ENCODE results near the gene PDE4D.

Gene PDE4D

GRCh38 chr5:59428391-59428790 is 465.1 kb downstream of the PDE4D start:
- no peak overlapping the region for H3K4me3 ChIP-seq
- TF ChIP-seq, protein P1, sequence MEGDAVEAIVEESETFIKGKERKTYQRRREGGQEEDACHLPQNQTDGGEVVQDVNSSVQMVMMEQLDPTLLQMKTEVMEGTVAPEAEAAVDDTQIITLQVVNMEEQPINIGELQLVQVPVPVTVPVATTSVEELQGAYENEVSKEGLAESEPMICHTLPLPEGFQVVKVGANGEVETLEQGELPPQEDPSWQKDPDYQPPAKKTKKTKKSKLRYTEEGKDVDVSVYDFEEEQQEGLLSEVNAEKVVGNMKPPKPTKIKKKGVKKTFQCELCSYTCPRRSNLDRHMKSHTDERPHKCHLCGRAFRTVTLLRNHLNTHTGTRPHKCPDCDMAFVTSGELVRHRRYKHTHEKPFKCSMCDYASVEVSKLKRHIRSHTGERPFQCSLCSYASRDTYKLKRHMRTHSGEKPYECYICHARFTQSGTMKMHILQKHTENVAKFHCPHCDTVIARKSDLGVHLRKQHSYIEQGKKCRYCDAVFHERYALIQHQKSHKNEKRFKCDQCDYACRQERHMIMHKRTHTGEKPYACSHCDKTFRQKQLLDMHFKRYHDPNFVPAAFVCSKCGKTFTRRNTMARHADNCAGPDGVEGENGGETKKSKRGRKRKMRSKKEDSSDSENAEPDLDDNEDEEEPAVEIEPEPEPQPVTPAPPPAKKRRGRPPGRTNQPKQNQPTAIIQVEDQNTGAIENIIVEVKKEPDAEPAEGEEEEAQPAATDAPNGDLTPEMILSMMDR (IDR thresholded peaks at IDR 0.05), result no peak
- no peaks in the 10 kb centered on the region for H3K27me3 ChIP-seq
- no peaks in the 10 kb centered on the region for H3K36me3 ChIP-seq
- intact Hi-C loops (cut with DNase I; ENCODE audit: low total_unique reads), result no loop called here
- DNase-seq, result no peak
- no peaks in the 10 kb centered on the region for H3K9me3 ChIP-seq
- H3K4me1 ChIP-seq, result no peaks in the 10 kb centered on the region
- no peak overlapping the region for H3K27ac ChIP-seq

GRCh38 chr5:59424515-59424914 is 469.0 kb downstream of the PDE4D start:
- Histone ChIP-seq H3K9me3 (no peaks in the 10 kb centered on the region), H3K4me3 (no peak overlapping the region), H3K27me3 (no peaks in the 10 kb centered on the region), H3K27ac (no peak overlapping the region), H3K36me3 (no peaks in the 10 kb centered on the region), H3K4me1 (no peaks in the 10 kb centered on the region)
- DNase-seq, result no peak
- TF ChIP-seq, protein P1 (IDR thresholded peaks at IDR 0.05), result no peak
- intact Hi-C loops (cut with DNase I; ENCODE audit: low total_unique reads), result no loop called here

DNA sequence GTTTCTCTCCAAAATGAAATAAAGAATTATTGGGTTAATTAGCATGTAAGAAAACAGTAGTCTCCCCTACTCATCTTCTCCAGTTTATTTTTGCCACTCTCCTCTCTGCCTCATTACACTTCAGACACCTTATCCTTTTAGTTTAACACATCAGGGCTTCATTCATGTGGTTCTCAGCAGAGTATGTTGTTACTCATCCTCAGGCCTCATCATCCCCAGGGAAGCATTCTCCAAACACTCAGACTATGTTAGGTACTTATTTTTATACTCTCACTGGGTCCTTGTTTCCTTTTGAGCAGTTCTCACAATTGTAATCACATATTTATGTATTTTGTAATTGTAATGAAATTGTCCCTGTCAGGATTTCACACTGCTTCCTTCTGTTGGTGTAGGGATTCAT is 470.5 kb downstream of the PDE4D start:
- no peaks in the 10 kb centered on the region for H3K36me3 ChIP-seq
- intact Hi-C loops (cut with DNase I; ENCODE audit: low total_unique reads), result no loop called here
- TF ChIP-seq, protein P1 (IDR thresholded peaks at IDR 0.05), result no peak

GRCh38 chr5:59421986-59422941 is 471.3 kb downstream of the PDE4D start:
- no peak for DNase-seq
- no peaks in the 10 kb centered on the region for H3K4me1 ChIP-seq
- intact Hi-C loops (cut with DNase I; ENCODE audit: low total_unique reads), result no loop called here
- no peaks in the 10 kb centered on the region for H3K36me3 ChIP-seq
- no peaks in the 10 kb centered on the region for H3K9me3 ChIP-seq
- TF ChIP-seq, protein P1 (IDR thresholded peaks at IDR 0.05), result no peak
- H3K4me3 ChIP-seq, result no peak overlapping the region
- no peaks in the 10 kb centered on the region for H3K27me3 ChIP-seq
- H3K27ac ChIP-seq, result no peak overlapping the region

More for the DNA sequence above, 470.5 kb downstream of the PDE4D start:
- no peak for DNase-seq
- Histone ChIP-seq H3K9me3 (no peaks in the 10 kb centered on the region), H3K4me1 (no peaks in the 10 kb centered on the region), H3K27me3 (no peaks in the 10 kb centered on the region), H3K4me3 (no peak overlapping the region), H3K27ac (no peak overlapping the region)

DNA sequence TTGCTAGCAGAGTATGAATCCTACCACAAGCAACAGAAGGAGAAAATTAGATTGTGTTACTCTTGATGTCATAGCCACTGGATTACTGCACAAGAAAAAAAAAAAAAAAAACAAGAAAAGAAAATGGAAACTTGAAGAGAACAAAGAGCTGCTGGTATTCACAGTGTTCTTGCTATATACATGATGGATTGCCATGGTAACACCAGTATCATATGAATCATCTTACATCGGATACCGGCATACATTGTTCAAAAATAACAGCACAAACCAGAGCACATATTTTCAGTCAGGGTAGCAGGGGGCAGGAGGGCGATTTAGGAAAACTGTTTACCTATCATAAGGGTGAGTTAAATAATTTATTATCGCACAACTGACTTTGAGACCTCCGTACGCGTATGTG is 472.9 kb downstream of the PDE4D start:
- H3K4me1 ChIP-seq, result no peaks in the 10 kb centered on the region
- intact Hi-C loops (cut with DNase I; ENCODE audit: low total_unique reads), result no loop called here
- no peaks in the 10 kb centered on the region for H3K9me3 ChIP-seq
- no peaks in the 10 kb centered on the region for H3K36me3 ChIP-seq
- DNase-seq, result no peak
- TF ChIP-seq, protein P1 (IDR thresholded peaks at IDR 0.05), result no peak
- H3K27ac ChIP-seq, result no peak overlapping the region
- H3K4me3 ChIP-seq, result no peak overlapping the region
- H3K27me3 ChIP-seq, result no peaks in the 10 kb centered on the region

All from tibial artery (tissue), 4 donors.